HG03025 (cell line): ENCODE measurements around the gene HK3.

Experiments
- ATAC-seq: cut with Tn5 transposase; IDR thresholded peaks from one replicate; pipeline ENCODE4 v1.9.1; 2021; ENCODE audit warnings: mild to moderate bottlenecking, moderate library complexity; ENCODE audit not compliant: unreplicated experiment, low FRiP score

HK3 gene

DNA sequence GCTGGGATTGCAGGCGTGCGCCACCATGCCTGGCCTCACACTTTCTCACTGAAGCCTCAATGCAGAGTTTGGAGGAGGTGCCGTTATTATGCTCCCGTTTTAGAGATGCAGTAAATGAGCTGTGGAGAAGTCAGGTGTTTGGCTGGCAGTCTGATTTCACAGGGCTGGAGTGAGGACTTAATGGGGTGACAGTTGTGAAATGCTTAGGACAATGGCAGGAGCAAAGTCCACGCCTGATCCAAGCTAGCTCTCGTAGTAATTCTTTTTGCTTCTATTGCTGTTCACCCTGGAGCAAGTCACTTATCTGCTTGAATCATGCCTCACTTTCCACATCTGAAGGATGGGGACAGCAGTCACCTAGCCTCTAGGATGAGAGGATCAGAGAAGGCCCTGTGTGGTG is 67.0 kb downstream of the HK3 start:
- ATAC-seq, result no peak

DNA sequence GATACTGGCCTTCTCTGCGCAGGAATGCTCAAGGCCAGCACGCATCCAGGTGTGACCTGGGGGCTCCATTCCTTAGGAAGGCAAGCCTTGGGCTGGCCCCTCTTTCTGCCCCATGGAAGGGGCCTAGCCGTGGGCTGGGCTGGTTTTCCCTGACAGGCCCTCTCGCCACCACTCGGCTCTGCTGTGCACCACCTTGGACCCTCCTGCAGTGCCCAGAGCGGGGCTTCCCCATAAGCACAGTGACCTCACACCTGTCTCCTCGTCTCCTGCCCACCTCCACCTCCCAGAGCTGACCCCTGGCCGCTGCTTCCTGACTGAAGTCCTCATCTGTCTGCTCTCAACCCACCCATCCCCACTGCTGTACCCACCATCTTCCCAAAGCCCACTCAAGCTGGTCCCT is 67.7 kb downstream of the HK3 start:
- ATAC-seq, result no peak

DNA sequence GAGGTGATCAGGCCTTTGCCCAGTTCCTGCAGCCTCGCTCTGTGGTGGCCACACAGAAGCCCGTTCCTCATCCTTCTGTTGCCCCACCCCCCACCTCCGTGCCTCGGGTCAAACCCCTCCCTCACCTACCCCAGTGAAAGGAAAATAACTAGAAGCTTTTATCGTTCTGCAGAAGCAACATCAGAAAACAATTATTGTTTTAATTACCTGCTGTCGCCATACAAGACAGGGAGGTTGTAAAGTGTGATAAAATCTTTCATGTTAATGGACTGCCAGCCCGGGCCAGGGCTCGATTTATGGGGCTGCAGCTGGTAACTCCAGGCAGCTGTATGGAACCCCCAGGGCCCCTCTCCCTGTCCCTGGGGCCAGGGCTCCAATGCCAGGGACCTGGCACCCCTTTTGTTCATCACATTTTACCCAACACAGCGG is 68.1 kb downstream of the HK3 start:
- no peak for ATAC-seq
